GM15510 (cell line): ENCODE data around the gene FAM151B.

Experiments
- POLR2A ChIP-seq: IDR thresholded peaks from 3 replicates; pipeline ENCODE4 v1.6.1; 2011; ENCODE audit warnings: borderline replicate concordance; ENCODE audit not compliant: insufficient read length; ENCODE audit errors: extremely low read depth

FAM151B gene

GRCh38 chr5:80492741-80493140, 4.8 kb downstream of the FAM151B start:
- no peak for TF ChIP-seq POLR2A

- TF ChIP-seq POLR2A, result no peak
These were observed 8.0 kb downstream of the FAM151B start for GRCh38 chr5:80495891-80496290.

GRCh38 chr5:80502800-80503199, 14.9 kb downstream of the FAM151B start:
- no peak for TF ChIP-seq POLR2A

- TF ChIP-seq POLR2A, result no peak
These were observed 15.7 kb downstream of the FAM151B start for GRCh38 chr5:80503641-80504040.

- no peak for TF ChIP-seq POLR2A
These were observed 16.9 kb downstream of the FAM151B start for GRCh38 chr5:80504833-80505232.

GRCh38 chr5:80507663-80508062, 19.8 kb downstream of the FAM151B start:
- no peak for TF ChIP-seq POLR2A

- TF ChIP-seq POLR2A, result no peak
These were observed 20.9 kb downstream of the FAM151B start for GRCh38 chr5:80508844-80509243.

GRCh38 chr5:80509362-80509761, 21.5 kb downstream of the FAM151B start:
- no peak for TF ChIP-seq POLR2A

- no peak for TF ChIP-seq POLR2A
These were observed 28.9 kb downstream of the FAM151B start for GRCh38 chr5:80516826-80517225.

GRCh38 chr5:80540691-80541090, 52.8 kb downstream of the FAM151B start:
- no peak for TF ChIP-seq POLR2A

GRCh38 chr5:80541392-80541791, 53.5 kb downstream of the FAM151B start:
- no peak for TF ChIP-seq POLR2A

GRCh38 chr5:80554646-80555045, 66.7 kb downstream of the FAM151B start:
- no peak for TF ChIP-seq POLR2A

GRCh38 chr5:80555099-80555498, 67.2 kb downstream of the FAM151B start:
- TF ChIP-seq POLR2A, result no peak

GRCh38 chr5:80559244-80559643, 71.3 kb downstream of the FAM151B start:
- TF ChIP-seq POLR2A, result no peak

- no peak for TF ChIP-seq POLR2A
These were observed 77.4 kb downstream of the FAM151B start for GRCh38 chr5:80565330-80565729.

GRCh38 chr5:80566711-80567259, 78.9 kb downstream of the FAM151B start:
- no peak for TF ChIP-seq POLR2A

- TF ChIP-seq POLR2A, result no peak
These were observed 80.4 kb downstream of the FAM151B start for GRCh38 chr5:80568251-80568650.
